Right renal pelvis (tissue), 4 donors: Measurements from ENCODE around the gene AP4B1. TPM values are rescaled to one million over a fixed set of nuclear protein-coding genes. Genes with fewer than 3 reads are reported as not detected.
"Not testable (repeated sequence)": the region's sequence is repeated elsewhere in the genome, so short reads cannot be mapped to it uniquely, and the experiment has no call there.

Source experiments
- DNase-seq, 4 donors: peaks; one replicate each; pipeline ENCODE4 v3.0.0-alpha.2; 2013; ENCODE audit warnings: low read depth in 4 of 4, low spot score in 3 of 4, missing footprints in 1 of 4
- polyA plus RNA-seq, 4 donors: library from polyadenylated mRNA; unstranded; fragments of 120-200 nt; gene quantifications; one replicate each; pipeline ENCODE4 v1.2.1, GENCODE V29; 2013; ENCODE audit not compliant: insufficient read length in 4 of 4

AP4B1 gene
- polyA plus RNA-seq, 4 donors: 24.0 to 33.0 (median 26.0) TPM

- no peak for DNase-seq
Observed at GRCh38 chr1:113859478-113860175, 45.0 kb downstream of the AP4B1 start.

- DNase-seq: no peak
Observed at GRCh38 chr1:113858982-113859381, 45.6 kb downstream of the AP4B1 start.

DNA sequence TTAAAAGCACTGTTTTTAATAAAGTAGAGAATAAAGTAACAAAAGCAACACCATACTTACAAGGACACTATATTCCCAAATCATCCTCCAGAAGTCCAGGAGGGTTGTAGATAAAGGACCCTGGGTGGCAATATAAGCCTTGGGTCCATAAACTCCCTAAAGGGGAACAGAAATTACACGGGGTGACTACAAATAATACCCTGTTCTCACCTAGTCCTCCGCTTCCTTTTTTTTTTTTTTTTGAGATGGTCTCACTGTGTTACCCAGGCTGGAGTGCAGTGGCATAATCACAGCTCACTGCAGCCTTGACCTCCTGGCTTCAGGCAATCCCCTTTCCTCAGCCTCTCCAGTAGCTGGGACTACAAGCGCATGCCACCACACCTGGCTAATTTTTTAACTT, 46.2 kb downstream of the AP4B1 start:
- DNase-seq: no peak

DNA sequence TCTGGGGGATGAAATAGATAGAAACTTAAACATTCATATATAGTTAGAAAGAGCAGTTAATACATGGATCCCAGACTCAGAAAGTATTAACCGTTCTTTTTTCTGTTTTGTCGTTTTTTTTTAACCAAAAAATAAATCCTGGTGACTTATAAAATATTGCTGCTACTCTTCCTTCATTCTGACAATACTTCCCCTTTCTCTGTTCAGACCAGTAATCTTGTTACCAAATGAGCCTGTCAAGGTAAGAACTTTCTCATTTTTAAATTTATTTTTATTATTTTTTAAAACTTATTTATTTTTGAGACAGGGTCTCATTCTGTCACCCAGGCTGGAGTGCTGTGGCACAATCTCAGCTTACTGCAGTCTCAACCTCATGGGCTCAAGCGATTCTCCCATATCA, 46.8 kb downstream of the AP4B1 start:
- no peak for DNase-seq

DNA sequence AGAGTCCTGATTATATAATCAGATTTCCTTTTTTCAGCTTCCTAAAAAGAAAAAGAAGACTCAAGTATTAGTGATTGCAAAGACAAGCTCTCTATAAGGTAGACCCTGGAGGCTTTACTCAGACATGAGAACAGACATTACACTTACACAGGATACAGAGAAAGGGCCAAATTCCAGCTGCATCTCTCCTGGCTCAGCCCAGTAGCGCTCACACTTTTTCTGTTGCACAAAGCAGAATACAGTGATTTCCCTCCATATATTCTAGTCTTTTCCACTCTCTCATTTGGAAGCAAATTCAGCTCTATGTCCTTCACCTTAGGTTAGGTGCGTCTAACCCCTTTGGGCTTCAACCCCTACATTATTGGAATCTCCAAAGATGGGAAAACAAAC, 48.2 kb downstream of the AP4B1 start:
- no peak for DNase-seq

DNA sequence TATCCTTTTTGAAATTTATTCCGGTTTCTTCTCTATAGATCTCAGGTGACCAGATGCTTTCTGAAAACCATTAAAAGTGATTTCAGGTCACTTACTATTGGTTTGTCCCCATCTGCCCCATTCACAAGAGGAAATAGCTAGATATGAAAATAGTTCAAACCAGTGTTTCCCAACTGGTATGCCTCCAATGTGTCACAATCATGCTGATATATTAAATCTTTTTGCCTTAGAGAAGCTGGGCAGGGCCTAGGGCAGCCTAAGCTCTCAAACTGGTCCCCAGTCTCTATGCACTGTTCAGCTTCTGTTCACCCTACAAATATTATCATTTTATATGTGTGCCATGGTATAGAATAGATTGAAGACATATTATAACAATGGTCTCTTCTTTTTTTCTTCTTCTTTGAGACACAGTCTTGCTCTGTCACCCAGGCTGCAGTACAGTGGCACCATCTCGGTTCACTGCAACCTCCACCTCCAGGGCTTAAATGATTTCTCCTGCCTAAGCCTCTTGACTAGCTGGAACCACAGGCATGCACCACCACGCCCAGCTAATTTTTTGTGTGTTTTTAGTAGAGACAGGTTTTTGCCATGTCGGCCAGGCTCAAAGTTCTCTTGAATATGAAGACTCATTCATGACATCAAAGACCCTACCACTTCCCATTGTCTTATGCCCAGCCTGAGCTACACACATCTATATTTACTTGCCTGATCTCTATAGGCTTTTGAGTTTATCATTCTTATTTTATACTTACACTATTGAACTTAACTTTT, 48.8 kb downstream of the AP4B1 start:
- DNase-seq: no peak

DNA sequence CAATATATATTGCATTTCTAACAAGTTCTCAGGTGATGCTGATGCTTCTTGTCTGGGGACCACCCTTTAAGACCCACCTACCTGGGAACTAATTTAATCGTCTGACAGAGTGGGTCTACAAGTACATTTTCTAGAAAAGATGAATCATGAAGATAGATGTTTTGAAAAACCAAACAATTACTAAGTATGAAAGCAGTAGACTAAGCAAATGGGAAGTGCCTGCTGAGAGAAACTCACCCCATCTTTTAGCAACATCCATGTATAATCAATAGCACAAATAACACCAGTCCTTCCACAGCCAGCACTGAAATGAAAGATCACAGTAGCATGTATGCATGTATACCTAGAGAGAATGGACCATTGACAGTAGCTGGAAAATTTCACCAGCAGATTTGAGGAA, 50.4 kb downstream of the AP4B1 start:
- no peak for DNase-seq

DNA sequence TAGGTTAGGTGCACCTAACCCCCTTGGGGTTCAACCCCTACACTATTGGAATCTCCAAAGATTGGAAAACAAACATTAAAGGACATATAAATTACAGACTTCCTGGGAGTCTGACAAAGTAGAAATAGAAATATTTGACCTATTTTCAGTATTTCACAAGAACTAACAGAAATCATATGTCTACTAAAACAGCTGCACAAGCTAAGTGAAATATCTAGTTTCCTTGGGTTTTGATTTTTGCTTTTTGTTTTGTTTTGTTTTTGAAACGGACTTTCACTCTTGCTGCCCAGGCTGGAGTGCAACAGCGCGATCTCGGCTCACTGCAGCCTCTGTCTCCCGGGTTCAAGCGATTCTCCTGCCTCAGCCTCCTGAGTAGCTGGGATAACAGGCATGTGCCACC, 51.9 kb downstream of the AP4B1 start:
- DNase-seq: not testable (repeated sequence)

- DNase-seq: no peak
Observed at GRCh38 chr1:113850127-113850796, 54.3 kb downstream of the AP4B1 start.

DNA sequence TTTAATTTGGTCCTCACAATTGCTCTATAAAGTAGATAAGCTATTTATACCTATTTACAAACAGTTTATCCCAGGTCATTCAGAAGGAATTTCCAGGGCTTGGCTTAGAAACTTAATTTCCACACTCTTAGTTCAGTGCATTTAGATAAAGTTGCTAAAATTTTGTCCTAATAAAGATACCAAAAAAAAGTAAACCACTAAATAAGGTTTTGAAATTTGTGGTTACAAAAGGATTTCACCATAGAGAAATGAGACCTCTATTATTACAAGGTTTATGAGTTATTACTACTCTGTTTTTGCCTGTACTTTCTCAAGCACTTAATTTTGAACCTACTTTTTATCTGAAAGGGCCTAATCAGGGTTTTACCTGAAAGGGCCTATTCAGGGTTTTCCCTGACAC, 55.5 kb downstream of the AP4B1 start:
- DNase-seq: no peak

- no peak for DNase-seq
Observed at GRCh38 chr1:113846391-113847035, 58.1 kb downstream of the AP4B1 start.

Other genes with a start within 250 kb of the AP4B1 start
- 10 to 100 TPM; 23.3 to 24.8 (median 23.9) TPM for gene PHTF1, start 145.3 kb downstream of the AP4B1 start, polyA plus RNA-seq
- 10 to 100 TPM; 24.1 to 32.5 (median 27.7) TPM for gene RSBN1, start 92.3 kb downstream of the AP4B1 start, polyA plus RNA-seq
- gene PTPN22, start 33.1 kb downstream of the AP4B1 start, polyA plus RNA-seq: under 1 TPM; 0.27 to 0.51 (median 0.44) TPM
- gene BCL2L15, start 17.2 kb downstream of the AP4B1 start, polyA plus RNA-seq: under 1 TPM; 0.56 to 0.90 (median 0.63) TPM
- gene DCLRE1B, start 527 bp upstream of the AP4B1 start, polyA plus RNA-seq: 10 to 100 TPM; 10.2 to 12.7 (median 11.1) TPM
- gene HIPK1, start 24.5 kb upstream of the AP4B1 start, polyA plus RNA-seq: 10 to 100 TPM; 38.7 to 47.9 (median 44.7) TPM
- gene OLFML3, start 74.7 kb upstream of the AP4B1 start, polyA plus RNA-seq: 100 to 1,000 TPM; 131 to 178 (median 166) TPM
- 1 to 10 TPM; 1.3 to 1.7 (median 1.5) TPM for gene SYT6, start 249.1 kb upstream of the AP4B1 start, polyA plus RNA-seq